ENCODE results near the gene GAREM2. TPM values are rescaled to one million over a fixed set of nuclear protein-coding genes. Genes with fewer than 3 reads are reported as not detected.
"Not testable (repeated sequence)": the region's sequence is repeated elsewhere in the genome, so short reads cannot be mapped to it uniquely, and the experiment has no call there.

GAREM2 gene
- total and polyA plus RNA-seq, 4 donors, result 8.7 to 63.2 (median 28.8) TPM

DNA sequence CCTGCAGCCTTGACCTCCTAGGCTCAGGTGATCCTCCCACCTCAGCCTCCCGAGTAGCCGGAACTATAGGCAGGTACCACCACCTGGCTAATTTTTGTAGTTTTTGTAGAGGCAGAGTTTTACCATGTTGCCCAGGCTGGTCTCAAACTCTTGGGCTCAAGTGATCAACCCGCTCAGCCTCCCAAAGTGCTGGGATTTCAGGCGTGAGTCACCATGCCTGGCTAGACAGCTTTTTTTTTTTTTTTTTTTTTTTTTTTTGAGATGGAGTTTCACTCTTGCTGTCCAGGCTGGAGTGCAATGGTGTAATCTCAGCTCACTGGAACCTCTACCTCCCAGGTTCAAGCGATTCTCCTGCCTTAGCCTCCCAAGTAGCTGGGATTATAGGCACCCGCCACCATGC, 6.3 kb upstream of the GAREM2 start:
- not testable (repeated sequence) for H3K27ac ChIP-seq (ENCODE audit: low read depth, low read length); H3K4me3 ChIP-seq (ENCODE audit: low read depth, low read length); H3K27me3 ChIP-seq (ENCODE audit: control insufficient read depth, insufficient read depth, low read length); H3K9me3 ChIP-seq (ENCODE audit: control insufficient read depth, insufficient read depth, low read length); H3K4me1 ChIP-seq (ENCODE audit: control insufficient read depth, insufficient read depth, low read length); H3K36me3 ChIP-seq (ENCODE audit: control insufficient read depth, insufficient read depth, low read length); DNase-seq (ENCODE audit: low read depth in 4 of 6, low spot score in 6 of 6)
- no CpG with 5 or more reads among the region's 6 CpGs for WGBS (ENCODE audit: insufficient coverage)

GRCh38 chr2:26168785-26169184, 4.1 kb upstream of the GAREM2 start:
- Histone ChIP-seq H3K4me1 (ENCODE audit: control insufficient read depth, insufficient read depth, low read length) (peaks cover 7% of the 10 kb centered on the region), H3K9me3 (ENCODE audit: control insufficient read depth, insufficient read depth, low read length) (no peaks in the 10 kb centered on the region), H3K27me3 (ENCODE audit: control insufficient read depth, insufficient read depth, low read length) (peaks cover 5% of the 10 kb centered on the region), H3K4me3 (ENCODE audit: low read depth, low read length) (no peak overlapping the region), H3K36me3 (ENCODE audit: control insufficient read depth, insufficient read depth, low read length) (no peaks in the 10 kb centered on the region), H3K27ac (ENCODE audit: low read depth, low read length) (no peak overlapping the region)
- 96% methylated on average over 4 of the region's 4 CpGs for WGBS (ENCODE audit: insufficient coverage)
- no peak for DNase-seq (ENCODE audit: low read depth in 4 of 6, low spot score in 6 of 6)

- Histone ChIP-seq H3K4me1 (ENCODE audit: control insufficient read depth, insufficient read depth, low read length) (peaks cover 11% of the 10 kb centered on the region), H3K27ac (ENCODE audit: low read depth, low read length) (no peak overlapping the region), H3K9me3 (ENCODE audit: control insufficient read depth, insufficient read depth, low read length) (no peaks in the 10 kb centered on the region), H3K36me3 (ENCODE audit: control insufficient read depth, insufficient read depth, low read length) (no peaks in the 10 kb centered on the region), H3K27me3 (ENCODE audit: control insufficient read depth, insufficient read depth, low read length) (peaks cover 6% of the 10 kb centered on the region), H3K4me3 (ENCODE audit: low read depth, low read length) (no peak overlapping the region)
- DNase-seq (ENCODE audit: low read depth in 4 of 6, low spot score in 6 of 6), result no peak
- 87% methylated on average over 5 of the region's 5 CpGs for WGBS (ENCODE audit: insufficient coverage)
Measured at GRCh38 chr2:26169226-26169625, 3.7 kb upstream of the GAREM2 start.

DNA sequence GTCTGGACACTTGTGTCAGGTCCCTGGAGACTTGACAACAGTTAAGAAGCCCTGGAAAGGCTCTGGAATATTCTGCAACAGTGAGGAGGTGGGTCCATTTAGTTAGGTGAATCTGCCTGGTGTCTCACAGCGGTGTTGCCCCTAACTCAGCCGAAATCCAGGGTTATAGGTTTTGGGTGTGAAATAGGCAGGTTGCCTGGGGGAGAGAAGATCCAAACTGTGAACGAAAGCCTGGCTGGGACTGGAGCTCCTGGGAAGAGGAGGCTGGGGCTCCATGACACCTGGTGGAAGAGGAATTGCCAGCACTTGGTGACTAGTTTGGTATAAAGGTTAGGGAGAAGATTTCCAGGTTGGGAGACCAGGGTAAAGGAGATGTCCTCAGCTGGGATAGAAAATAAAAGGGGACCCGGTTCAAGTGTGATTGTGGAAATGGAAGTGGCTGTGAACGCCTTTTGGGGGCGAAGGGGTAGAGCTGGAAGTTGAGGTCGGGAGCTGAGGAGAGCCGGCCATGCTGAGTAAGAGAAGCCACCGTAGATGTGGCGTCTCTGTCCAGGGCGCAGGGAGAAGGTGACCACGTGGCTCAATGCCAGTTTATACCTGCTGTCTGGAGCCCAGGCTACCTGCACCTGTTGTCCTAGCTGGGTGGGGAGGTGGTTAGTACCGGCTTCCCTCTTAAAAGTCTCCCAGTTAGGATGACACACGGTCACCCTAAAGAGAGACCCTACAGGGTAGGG, 3.0 kb upstream of the GAREM2 start:
- H3K9me3 ChIP-seq (ENCODE audit: control insufficient read depth, insufficient read depth, low read length), result no peaks in the 10 kb centered on the region
- no peak for DNase-seq (ENCODE audit: low read depth in 4 of 6, low spot score in 6 of 6)
- 80% methylated on average over 12 of the region's 14 CpGs for WGBS (ENCODE audit: insufficient coverage)
- H3K27me3 ChIP-seq (ENCODE audit: control insufficient read depth, insufficient read depth, low read length), result peaks cover 6% of the 10 kb centered on the region
- H3K27ac ChIP-seq (ENCODE audit: low read depth, low read length), result no peak overlapping the region
- H3K36me3 ChIP-seq (ENCODE audit: control insufficient read depth, insufficient read depth, low read length), result no peaks in the 10 kb centered on the region
- no peak overlapping the region for H3K4me3 ChIP-seq (ENCODE audit: low read depth, low read length)
- peaks cover 17% of the 10 kb centered on the region for H3K4me1 ChIP-seq (ENCODE audit: control insufficient read depth, insufficient read depth, low read length)

DNA sequence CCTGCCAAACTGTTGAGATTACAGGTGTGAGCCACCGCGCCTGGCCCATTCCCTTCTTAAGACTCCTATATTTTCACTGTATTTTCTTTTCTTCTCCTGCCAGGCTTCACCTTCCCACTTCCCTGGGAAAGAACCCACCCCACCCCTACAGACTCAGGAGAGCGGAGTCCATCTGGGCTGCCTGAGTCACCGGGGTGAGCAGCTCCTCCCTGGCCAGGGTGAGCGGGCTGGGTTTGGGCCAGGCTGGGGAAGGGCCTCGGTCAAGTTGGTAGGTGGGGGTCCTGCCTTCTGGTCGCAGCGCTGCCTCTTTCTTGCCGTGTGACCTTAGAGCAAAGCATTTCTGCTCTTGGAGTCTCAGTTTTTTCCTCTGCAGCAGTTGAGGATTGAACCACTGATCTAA, 2.1 kb upstream of the GAREM2 start:
- Histone ChIP-seq H3K27me3 (ENCODE audit: control insufficient read depth, insufficient read depth, low read length) (peaks cover 6% of the 10 kb centered on the region), H3K9me3 (ENCODE audit: control insufficient read depth, insufficient read depth, low read length) (no peaks in the 10 kb centered on the region), H3K27ac (ENCODE audit: low read depth, low read length) (no peak overlapping the region), H3K4me1 (ENCODE audit: control insufficient read depth, insufficient read depth, low read length) (peaks cover 27% of the 10 kb centered on the region), H3K4me3 (ENCODE audit: low read depth, low read length) (no peak overlapping the region), H3K36me3 (ENCODE audit: control insufficient read depth, insufficient read depth, low read length) (peaks cover 5% of the 10 kb centered on the region)
- DNase-seq (ENCODE audit: low read depth in 4 of 6, low spot score in 6 of 6), result no peak
- 91% methylated on average over 7 of the region's 9 CpGs for WGBS (ENCODE audit: insufficient coverage)

GRCh38 chr2:26172189-26172870, 558 bp upstream of the GAREM2 start:
- H3K4me3 ChIP-seq (ENCODE audit: low read depth, low read length), result peak overlapping the region; percentile 5
- peak in 1 of 6 donors; percentile 61 for DNase-seq (ENCODE audit: low read depth in 4 of 6, low spot score in 6 of 6)
- no peak overlapping the region for H3K27ac ChIP-seq (ENCODE audit: low read depth, low read length)
- peaks cover 33% of the 10 kb centered on the region for H3K4me1 ChIP-seq (ENCODE audit: control insufficient read depth, insufficient read depth, low read length)
- no peaks in the 10 kb centered on the region for H3K9me3 ChIP-seq (ENCODE audit: control insufficient read depth, insufficient read depth, low read length)
- peaks cover 15% of the 10 kb centered on the region for H3K36me3 ChIP-seq (ENCODE audit: control insufficient read depth, insufficient read depth, low read length)
- 19% methylated on average over 36 of the region's 56 CpGs for WGBS (ENCODE audit: insufficient coverage)
- peaks cover 6% of the 10 kb centered on the region for H3K27me3 ChIP-seq (ENCODE audit: control insufficient read depth, insufficient read depth, low read length)

- DNase-seq (ENCODE audit: low read depth in 4 of 6, low spot score in 6 of 6), result peak in 3 of 6 donors; percentile 65 to 87 (median 86)
- Histone ChIP-seq H3K27me3 (ENCODE audit: control insufficient read depth, insufficient read depth, low read length) (peaks cover 6% of the 10 kb centered on the region), H3K27ac (ENCODE audit: low read depth, low read length) (peak overlapping the region; percentile 83), H3K36me3 (ENCODE audit: control insufficient read depth, insufficient read depth, low read length) (peaks cover 30% of the 10 kb centered on the region), H3K4me3 (ENCODE audit: low read depth, low read length) (peak overlapping the region; percentile 61), H3K4me1 (ENCODE audit: control insufficient read depth, insufficient read depth, low read length) (peaks cover 47% of the 10 kb centered on the region), H3K9me3 (ENCODE audit: control insufficient read depth, insufficient read depth, low read length) (no peaks in the 10 kb centered on the region)
- 4% methylated on average over 43 of the region's 46 CpGs for WGBS (ENCODE audit: insufficient coverage)
Measured at GRCh38 chr2:26173776-26174482, 1.0 kb downstream of the GAREM2 start.

GRCh38 chr2:26174691-26175465, 2.0 kb downstream of the GAREM2 start:
- H3K4me3 ChIP-seq (ENCODE audit: low read depth, low read length), result peak overlapping the region; percentile 61
- peaks cover 57% of the 10 kb centered on the region for H3K4me1 ChIP-seq (ENCODE audit: control insufficient read depth, insufficient read depth, low read length)
- H3K27me3 ChIP-seq (ENCODE audit: control insufficient read depth, insufficient read depth, low read length), result peaks cover 6% of the 10 kb centered on the region
- H3K36me3 ChIP-seq (ENCODE audit: control insufficient read depth, insufficient read depth, low read length), result peaks cover 33% of the 10 kb centered on the region
- no peaks in the 10 kb centered on the region for H3K9me3 ChIP-seq (ENCODE audit: control insufficient read depth, insufficient read depth, low read length)
- DNase-seq (ENCODE audit: low read depth in 4 of 6, low spot score in 6 of 6), result peak in 1 of 6 donors; percentile 60
- H3K27ac ChIP-seq (ENCODE audit: low read depth, low read length), result peak overlapping the region; percentile 63
- 43% methylated on average over 5 of the region's 10 CpGs for WGBS (ENCODE audit: insufficient coverage)
